ENCODE results near the gene USP6NL. TPM values are rescaled to one million over a fixed set of nuclear protein-coding genes. Genes with fewer than 3 reads are reported as not detected.

The USP6NL gene
- total and polyA plus RNA-seq, 2 of the 8 experiments (the other 6 are each of a cell fraction or from before 2014, with no cell fraction given): 10.9 to 28.8 TPM

DNA sequence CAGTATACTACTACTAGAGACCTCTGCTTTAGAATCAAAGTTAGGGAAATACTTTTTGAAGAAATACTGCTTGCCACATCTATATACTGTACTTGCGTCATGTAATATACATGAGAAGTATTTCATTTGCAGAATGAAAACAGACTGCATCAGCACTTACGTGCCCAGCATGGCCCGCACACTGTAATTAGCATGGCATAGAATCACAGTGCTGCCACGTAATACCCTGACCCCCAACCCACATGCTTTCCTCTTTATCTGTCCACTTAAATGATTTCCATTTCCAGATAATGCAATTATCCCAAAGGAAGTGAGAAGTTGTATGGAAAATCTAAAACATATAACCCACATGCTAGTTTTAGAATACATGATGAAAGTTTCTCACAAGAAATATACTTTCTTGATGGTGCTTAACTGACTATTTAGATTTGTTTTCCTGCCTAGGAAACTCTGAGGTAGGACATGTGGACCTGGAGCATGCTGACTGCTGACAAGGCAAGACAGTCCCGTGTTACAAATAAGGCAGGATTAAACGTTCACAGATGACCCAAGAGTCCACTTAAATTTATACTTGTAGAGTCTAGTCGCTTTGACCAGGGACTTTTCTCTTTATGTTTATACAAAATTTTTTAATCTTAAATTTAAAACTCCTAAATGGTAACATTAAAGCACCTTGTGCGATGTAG lies 12.6 kb downstream of the USP6NL start:
- Histone ChIP-seq H3K27me3 (replicated peaks in 1 of 4; ENCODE audit: control insufficient read depth in 3 of 4, extremely low read depth in 1 of 4, insufficient read depth in 3 of 4, low read length in 3 of 4) (no peaks in the 10 kb centered on the region), H2BK20ac (ENCODE audit: low read length) (no peak overlapping the region), H3K27ac (ENCODE audit: low read depth, low read length) (no peak overlapping the region), H4K91ac (replicated peaks; ENCODE audit: insufficient read length, low read length) (no peak overlapping the region), H3K9me3 (ENCODE audit: insufficient read depth in 2 of 2, low read depth in 1 of 2, low read length in 1 of 2) (no peaks in the 10 kb centered on the region), H4K8ac (ENCODE audit: extremely low read depth, insufficient read depth, low read length) (no peak overlapping the region), H3K4me2 (ENCODE audit: insufficient read depth in 1 of 2, low read depth in 2 of 2, low read length in 2 of 2) (no peak overlapping the region), H2BK120ac (replicated peaks; ENCODE audit: low read depth, low read length) (no peak overlapping the region), H3K56ac (replicated peaks; ENCODE audit: insufficient read length, low read depth, low read length) (no peak overlapping the region), H3K18ac (ENCODE audit: extremely low read depth, low read length) (no peak overlapping the region), H3K4me1 (replicated peaks in 1 of 4; ENCODE audit: control insufficient read depth in 3 of 4, insufficient read depth in 4 of 4, low read length in 3 of 4) (peaks cover 0 to 13% (median 7%) of the 10 kb centered on the region in 4 experiments; a peak in 5 of 7 replicates), H2BK5ac (ENCODE audit: low read depth, low read length) (no peak overlapping the region), H3K79me1 (ENCODE audit: low read depth, low read length) (peaks cover 4% of the 10 kb centered on the region; the same call in 1 of the 2 replicates), H3K4ac (replicated peaks; ENCODE audit: insufficient read length, low read depth, low read length) (no peak overlapping the region), H4K20me1 (replicated peaks in 1 of 2; ENCODE audit: control insufficient read depth in 1 of 2, insufficient read depth in 2 of 2, low read length in 2 of 2) (peaks cover 11 to 16% of the 10 kb centered on the region in 2 experiments), H3K9ac (replicated peaks in 1 of 4; ENCODE audit: extremely low read depth in 1 of 4, low read depth in 3 of 4, low read length in 3 of 4) (no peak overlapping the region), H3K23me2 (ENCODE audit: low read depth, low read length) (no peaks in the 10 kb centered on the region), H4K5ac (ENCODE audit: insufficient read length, low read depth, low read length) (no peak overlapping the region), H2BK15ac (ENCODE audit: low read length) (no peak overlapping the region), H3K23ac (ENCODE audit: insufficient read length) (no peak overlapping the region), H3K14ac (ENCODE audit: insufficient read length) (no peak overlapping the region), H2AFZ (ENCODE audit: low read length) (no peak overlapping the region), H3K4me3 (ENCODE audit: extremely low read depth in 1 of 4, insufficient read depth in 2 of 4, low read depth in 3 of 4, low read length in 4 of 4) (no peak overlapping the region), H3K79me2 (ENCODE audit: control insufficient read depth in 1 of 2, insufficient read depth in 2 of 2, low read length in 2 of 2) (peaks cover 11 to 96% of the 10 kb centered on the region in 2 experiments), H2AK5ac (ENCODE audit: low read depth, low read length) (no peak overlapping the region), H3K36me3 (ENCODE audit: control insufficient read depth in 2 of 4, insufficient read depth in 4 of 4, low read length in 3 of 4) (peaks cover 0 to 5% (median 0%) of the 10 kb centered on the region in 4 experiments; a peak in 1 of 8 replicates), H2BK12ac (ENCODE audit: low read depth, low read length) (no peak overlapping the region)
- ChIA-PET POLR2A (ENCODE audit: partially characterized antibody) (no interaction called here), CTCF (ENCODE audit: partially characterized antibody) (no interaction called here)
- FAIRE-seq: no peak
- TF ChIP-seq ASH2L (IDR thresholded peaks at IDR 0.05; ENCODE audit: low read length) (no peak), JUN (IDR thresholded peaks at IDR 0.05; ENCODE audit: low read depth, low read length) (no peak), CBX5 (IDR thresholded peaks at IDR 0.05; ENCODE audit: low read depth, low read length) (no peak), RBBP5 (IDR thresholded peaks at IDR 0.05; ENCODE audit: borderline replicate concordance, low read depth, low read length) (no peak), SIN3A (conservative IDR thresholded peaks at IDR 0.05 in 1 of 2, IDR thresholded peaks at IDR 0.05 in 1 of 2; ENCODE audit: low read depth in 1 of 2, low read length in 2 of 2) (no peak), TAF1 (IDR thresholded peaks at IDR 0.05; ENCODE audit: low read depth, low read length) (no peak), GTF2F1 (IDR thresholded peaks at IDR 0.05; ENCODE audit: borderline replicate concordance, low read depth, low read length) (no peak), EGR1 (IDR thresholded peaks at IDR 0.05; ENCODE audit: borderline replicate concordance, low read depth, low read length) (no peak)
- TF ChIP-seq, protein P1, sequence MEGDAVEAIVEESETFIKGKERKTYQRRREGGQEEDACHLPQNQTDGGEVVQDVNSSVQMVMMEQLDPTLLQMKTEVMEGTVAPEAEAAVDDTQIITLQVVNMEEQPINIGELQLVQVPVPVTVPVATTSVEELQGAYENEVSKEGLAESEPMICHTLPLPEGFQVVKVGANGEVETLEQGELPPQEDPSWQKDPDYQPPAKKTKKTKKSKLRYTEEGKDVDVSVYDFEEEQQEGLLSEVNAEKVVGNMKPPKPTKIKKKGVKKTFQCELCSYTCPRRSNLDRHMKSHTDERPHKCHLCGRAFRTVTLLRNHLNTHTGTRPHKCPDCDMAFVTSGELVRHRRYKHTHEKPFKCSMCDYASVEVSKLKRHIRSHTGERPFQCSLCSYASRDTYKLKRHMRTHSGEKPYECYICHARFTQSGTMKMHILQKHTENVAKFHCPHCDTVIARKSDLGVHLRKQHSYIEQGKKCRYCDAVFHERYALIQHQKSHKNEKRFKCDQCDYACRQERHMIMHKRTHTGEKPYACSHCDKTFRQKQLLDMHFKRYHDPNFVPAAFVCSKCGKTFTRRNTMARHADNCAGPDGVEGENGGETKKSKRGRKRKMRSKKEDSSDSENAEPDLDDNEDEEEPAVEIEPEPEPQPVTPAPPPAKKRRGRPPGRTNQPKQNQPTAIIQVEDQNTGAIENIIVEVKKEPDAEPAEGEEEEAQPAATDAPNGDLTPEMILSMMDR (IDR thresholded peaks at IDR 0.05; ENCODE audit: control extremely low read depth in 1 of 3, insufficient read depth in 1 of 3, low read depth in 1 of 3, low read length in 3 of 3): no peak
- no peak for DNase-seq (ENCODE audit: low read depth in 1 of 2, low spot score in 2 of 2)
- WGBS, 2 experiments (ENCODE audit: extremely low coverage in 1 of 2, insufficient coverage in 1 of 2, insufficient read length in 1 of 2, insufficient replicate concordance in 2 of 2, low coverage in 1 of 2, low lambda C conversion rate in 2 of 2, missing lambda C conversion rate in 1 of 2): 94% methylated on average over 8 of the region's 8 CpGs; no CpG with 5 or more reads in 1 of the 2 experiments
